Measurements from ENCODE around the gene GMDS.

GMDS gene

DNA sequence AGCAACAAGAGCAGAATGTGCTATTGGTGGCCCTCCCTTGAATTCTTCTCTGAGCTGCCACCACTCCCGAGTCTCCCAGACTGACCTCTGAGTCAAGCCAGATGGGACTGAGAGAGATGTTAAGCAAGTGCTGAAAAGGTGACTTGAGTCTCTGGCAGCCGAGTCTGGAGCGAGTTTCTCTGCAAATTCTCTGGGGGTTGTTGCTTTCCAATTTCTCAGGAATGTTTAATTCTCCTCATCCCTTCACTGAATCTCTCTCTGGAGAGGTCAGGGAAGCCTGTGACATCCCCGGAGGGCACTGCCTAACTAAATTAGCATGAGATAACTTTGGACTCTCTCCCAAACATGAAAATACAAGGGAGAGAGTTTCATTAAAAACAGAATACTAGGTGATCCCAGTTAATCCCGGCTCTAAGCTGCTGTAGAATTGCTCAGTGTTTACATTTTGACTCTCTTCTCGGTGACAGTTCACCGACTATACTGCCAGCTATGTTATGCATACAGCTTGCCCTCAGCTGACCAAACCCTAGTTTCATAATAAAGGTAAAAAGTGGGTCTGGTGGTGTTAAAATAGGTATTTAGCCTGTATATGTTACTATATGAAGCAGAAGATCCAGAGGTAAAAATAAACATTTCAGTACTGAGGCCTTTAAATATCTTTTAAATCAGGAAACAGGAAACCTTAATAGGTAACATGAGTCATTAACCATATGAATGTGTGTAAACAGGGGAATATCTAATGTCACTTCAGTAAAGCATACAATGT lies 477.7 kb downstream of the GMDS start:
- TF ChIP-seq, protein P1, sequence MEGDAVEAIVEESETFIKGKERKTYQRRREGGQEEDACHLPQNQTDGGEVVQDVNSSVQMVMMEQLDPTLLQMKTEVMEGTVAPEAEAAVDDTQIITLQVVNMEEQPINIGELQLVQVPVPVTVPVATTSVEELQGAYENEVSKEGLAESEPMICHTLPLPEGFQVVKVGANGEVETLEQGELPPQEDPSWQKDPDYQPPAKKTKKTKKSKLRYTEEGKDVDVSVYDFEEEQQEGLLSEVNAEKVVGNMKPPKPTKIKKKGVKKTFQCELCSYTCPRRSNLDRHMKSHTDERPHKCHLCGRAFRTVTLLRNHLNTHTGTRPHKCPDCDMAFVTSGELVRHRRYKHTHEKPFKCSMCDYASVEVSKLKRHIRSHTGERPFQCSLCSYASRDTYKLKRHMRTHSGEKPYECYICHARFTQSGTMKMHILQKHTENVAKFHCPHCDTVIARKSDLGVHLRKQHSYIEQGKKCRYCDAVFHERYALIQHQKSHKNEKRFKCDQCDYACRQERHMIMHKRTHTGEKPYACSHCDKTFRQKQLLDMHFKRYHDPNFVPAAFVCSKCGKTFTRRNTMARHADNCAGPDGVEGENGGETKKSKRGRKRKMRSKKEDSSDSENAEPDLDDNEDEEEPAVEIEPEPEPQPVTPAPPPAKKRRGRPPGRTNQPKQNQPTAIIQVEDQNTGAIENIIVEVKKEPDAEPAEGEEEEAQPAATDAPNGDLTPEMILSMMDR (IDR thresholded peaks at IDR 0.05; ENCODE audit: borderline replicate concordance, insufficient read depth, low read depth, low read length): no peak
- H3K4me3 ChIP-seq (ENCODE audit: low read depth, low read length): no peak overlapping the region

DNA sequence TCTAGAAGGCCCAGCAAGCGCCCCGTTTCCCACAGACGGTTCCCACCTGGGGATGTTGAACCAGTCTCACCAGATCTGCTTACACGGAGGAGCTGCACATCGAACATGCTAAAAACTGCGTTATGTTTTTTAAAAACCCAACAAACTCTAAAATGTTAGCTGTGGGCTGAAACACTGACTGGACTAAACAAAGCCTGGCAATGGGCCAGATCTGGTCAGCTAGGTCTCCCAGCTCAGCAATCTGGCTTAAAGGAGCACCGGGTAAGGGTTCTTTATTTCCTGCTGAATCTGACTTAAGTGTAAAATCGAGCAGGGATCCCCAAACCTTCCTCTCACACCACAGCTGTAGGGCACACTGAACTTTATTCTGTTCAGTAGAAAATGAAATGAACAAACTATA lies 478.8 kb downstream of the GMDS start:
- no peak overlapping the region for H3K4me3 ChIP-seq (ENCODE audit: low read depth, low read length)
- TF ChIP-seq, protein P1 (IDR thresholded peaks at IDR 0.05; ENCODE audit: borderline replicate concordance, insufficient read depth, low read depth, low read length): no peak

DNA sequence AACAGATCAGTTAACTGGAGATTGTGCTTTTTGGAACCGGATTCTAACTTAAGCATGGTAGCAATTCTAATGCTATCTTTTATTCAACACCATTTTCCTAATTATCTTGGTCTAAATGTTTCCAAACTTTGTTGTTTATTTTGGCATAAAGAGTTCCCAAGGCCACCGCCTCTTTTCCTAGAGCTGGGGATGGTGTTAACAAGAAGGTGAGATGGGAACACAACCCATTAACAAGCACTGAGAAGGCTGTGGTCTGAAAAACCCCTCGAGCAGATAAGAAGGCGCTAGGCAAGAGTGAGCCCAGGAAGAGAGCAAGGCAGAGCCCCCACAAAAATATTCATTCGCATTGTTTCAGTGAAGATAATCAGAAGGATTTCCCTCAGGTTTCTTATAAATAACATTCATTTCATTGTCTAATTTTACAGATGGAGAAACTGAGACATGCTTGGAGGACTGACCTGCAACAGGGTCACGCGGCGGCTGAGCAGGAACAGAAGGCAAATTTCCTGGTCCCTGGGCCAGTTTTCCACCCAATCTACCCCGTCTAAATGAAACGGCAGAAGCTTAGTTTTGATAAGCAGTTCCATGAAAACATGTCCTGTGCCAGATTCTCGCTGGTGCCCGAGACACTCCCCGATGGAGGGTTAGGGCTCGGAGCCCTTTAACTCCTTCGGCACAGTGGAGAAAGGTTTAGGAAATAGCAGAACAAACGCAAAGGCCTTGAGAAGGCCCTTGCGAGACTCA lies 480.1 kb downstream of the GMDS start:
- H3K4me3 ChIP-seq (ENCODE audit: low read depth, low read length): no peak overlapping the region
- TF ChIP-seq, protein P1 (IDR thresholded peaks at IDR 0.05; ENCODE audit: borderline replicate concordance, insufficient read depth, low read depth, low read length): no peak

DNA sequence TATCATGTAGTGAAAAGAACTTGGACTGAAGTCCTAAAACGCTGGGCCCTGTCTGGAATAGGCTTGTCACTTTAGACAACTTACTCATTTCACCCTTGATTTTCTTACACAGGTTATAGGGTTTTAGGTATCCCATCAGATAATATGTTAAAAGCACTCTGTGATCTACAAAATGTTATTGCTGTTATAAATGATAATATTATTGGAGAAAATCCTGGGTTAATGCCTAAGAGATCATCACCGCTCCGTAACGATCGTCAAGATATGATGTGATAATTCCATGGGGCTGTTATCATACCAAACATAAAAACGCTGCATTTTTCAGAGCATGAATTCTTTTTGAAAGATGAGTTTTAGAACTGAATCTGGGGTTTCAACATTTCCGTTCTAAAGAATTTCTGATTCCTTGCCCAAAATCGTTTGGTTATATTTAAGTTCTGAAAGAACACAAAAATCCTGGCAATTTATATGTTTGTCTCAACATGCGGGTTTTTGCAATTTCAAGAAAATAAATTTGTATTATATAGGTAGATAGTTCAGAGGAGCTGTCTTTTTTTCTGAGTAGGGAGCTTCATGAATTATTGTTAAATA lies 480.9 kb downstream of the GMDS start:
- H3K4me3 ChIP-seq (ENCODE audit: low read depth, low read length): no peak overlapping the region
- TF ChIP-seq, protein P1 (IDR thresholded peaks at IDR 0.05; ENCODE audit: borderline replicate concordance, insufficient read depth, low read depth, low read length): no peak

DNA sequence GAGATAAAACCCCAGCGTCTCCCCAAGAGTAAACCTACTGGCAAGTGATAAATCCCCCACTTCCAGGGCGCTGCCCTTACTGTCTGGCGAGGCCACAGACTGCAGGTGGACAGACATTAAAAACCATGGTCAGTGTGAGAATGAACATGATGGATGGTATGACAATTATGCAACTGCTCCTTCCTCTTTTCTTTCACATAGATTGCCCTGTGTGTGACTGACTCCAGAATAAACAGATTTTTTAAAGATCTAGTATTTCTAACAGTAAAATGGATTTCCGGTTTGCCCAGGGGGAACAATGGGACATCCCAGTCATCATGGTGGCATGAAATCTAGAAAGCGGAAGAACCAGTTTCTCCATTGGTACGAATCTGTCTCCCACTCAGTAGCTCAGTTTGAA lies 482.0 kb downstream of the GMDS start:
- TF ChIP-seq, protein P1 (IDR thresholded peaks at IDR 0.05; ENCODE audit: borderline replicate concordance, insufficient read depth, low read depth, low read length): no peak
- H3K4me3 ChIP-seq (ENCODE audit: low read depth, low read length): no peak overlapping the region

DNA sequence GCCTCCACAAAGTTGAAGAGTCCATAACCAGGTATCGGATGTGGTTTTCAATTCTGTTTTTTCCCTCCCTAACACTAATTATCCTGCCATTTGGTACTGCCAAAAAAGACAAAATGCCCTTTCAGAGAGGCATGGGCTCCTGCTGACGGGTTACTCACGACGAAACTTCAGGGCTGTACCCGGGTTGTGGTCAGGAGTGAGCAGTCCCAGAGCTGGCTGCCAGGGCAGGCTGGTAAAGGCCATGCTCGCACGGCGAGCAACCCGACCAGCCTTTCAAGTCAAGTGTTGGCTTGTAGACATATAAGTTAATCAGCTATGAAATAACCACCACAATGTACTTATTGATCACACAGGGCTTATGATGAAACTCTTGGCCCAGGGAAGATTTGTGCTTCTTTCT lies 483.2 kb downstream of the GMDS start:
- TF ChIP-seq, protein P1 (IDR thresholded peaks at IDR 0.05; ENCODE audit: borderline replicate concordance, insufficient read depth, low read depth, low read length): no peak
- no peak overlapping the region for H3K4me3 ChIP-seq (ENCODE audit: low read depth, low read length)
